K562 (cell line): ENCODE results near the gene MCRS1. TPM values are rescaled to one million over a fixed set of nuclear protein-coding genes. Genes with fewer than 3 reads are reported as not detected.

Experiments used
- ATF3 ChIP-seq, 2 experiments: fragments of 450-650 bp in 1 of 2; sonication (generic) in 1 of 2; formaldehyde crosslinking in 1 of 2; IDR thresholded peaks in 1 of 2; conservative IDR thresholded peaks in 1 of 2; 2 replicates each; pipeline versions ENCODE4 v1.6.1 to v1.8.1; 2016 to 2023; ENCODE audit warnings: mild to moderate bottlenecking in 2 of 2, moderate library complexity in 2 of 2, inconsistent platforms in 1 of 2, missing genetic modification reagents in 1 of 2
- CHD1 ChIP-seq: fragments of 200-600 bp; sonication (generic); IDR thresholded peaks from one replicate; pipeline ENCODE4 v1.6.1; 2012; ENCODE audit warnings: mild to moderate bottlenecking, moderate library complexity, low read length, inconsistent platforms
- JUN ChIP-seq, 2 experiments: sonication (generic) in 1 of 2; formaldehyde crosslinking in 1 of 2; IDR thresholded peaks; 2 replicates each; pipeline versions ENCODE4 v1.6.1 to v1.8.0; 2012 to 2022; ENCODE audit warnings: borderline replicate concordance in 2 of 2, mild to moderate bottlenecking in 2 of 2, improper control_type of control experiment in 1 of 2, low read depth in 1 of 2, low read length in 1 of 2, missing genetic modification reagents in 1 of 2
- KLF6 ChIP-seq: fragments of 250-450 bp; sonication (Bioruptor Pico); IDR thresholded peaks from 2 replicates; pipeline ENCODE4 v1.4.0; 2020; ENCODE audit warnings: mild to moderate bottlenecking, moderate library complexity, borderline replicate concordance
- MECOM ChIP-seq: fragments of 250-450 bp; sonication (Bioruptor Pico); IDR thresholded peaks from 2 replicates; pipeline ENCODE4 v1.8.0; 2022; ENCODE audit warnings: inconsistent platforms
- MED1 ChIP-seq: sonication (generic); formaldehyde crosslinking; IDR thresholded peaks from 2 replicates; pipeline ENCODE4 v1.8.1; 2023; ENCODE audit warnings: missing genetic modification reagents, borderline replicate concordance
- XRCC3 ChIP-seq: fragments of 450-650 bp; IDR thresholded peaks from 2 replicates; pipeline ENCODE4 v1.6.1; 2017; ENCODE audit warnings: mild to moderate bottlenecking, moderate library complexity
- ZNF133 ChIP-seq: fragments of 250-450 bp; sonication (Bioruptor Pico); IDR thresholded peaks from 2 replicates; pipeline ENCODE4 v1.4.0; 2020; ENCODE audit warnings: mild to moderate bottlenecking
- ZNF140 ChIP-seq: fragments of 250-450 bp; sonication (Bioruptor Pico); IDR thresholded peaks from 2 replicates; pipeline ENCODE4 v1.8.0; 2021; ENCODE audit warnings: moderate library complexity, mild to moderate bottlenecking, inconsistent platforms
- ZNF232 ChIP-seq: sonication (generic); formaldehyde crosslinking; IDR thresholded peaks from 2 replicates; pipeline ENCODE4 v1.8.0; 2022; ENCODE audit warnings: mild to moderate bottlenecking, missing genetic modification reagents
- ZNF24 ChIP-seq: fragments of 450-650 bp; IDR thresholded peaks from 2 replicates; pipeline ENCODE4 v1.6.1; 2016
- polyA plus RNA-seq, 8 experiments: library from polyadenylated mRNA; depleted of rRNA in 4 of 8; stranded (reverse) in 5 of 8; unstranded in 3 of 8; fragments of >200 nt; fragmentation: Nextera tagmentation in 2 of 8; fragmentation: Illumina TruSeq in 1 of 8; extraction: Ambion mirVana in 2 of 8; extraction: Trizol in 1 of 8; gene quantifications; 2 replicates each; pipeline versions ENCODE4 v1.2.1 to v1.2.3, GENCODE V29; 2011 to 2014; ENCODE audit warnings: inconsistent platforms in 1 of 8, missing spikeins in 1 of 8
- total RNA-seq, 7 experiments: library from RNA; depleted of rRNA in 6 of 7; stranded (reverse); fragments of >200 nt in 6 of 7; fragmentation: Illumina TruSeq in 2 of 7; extraction: Trizol in 2 of 7; gene quantifications; 2 replicates each; pipeline versions ENCODE4 v1.2.1 to v1.2.3, GENCODE V29; 2011 to 2021; ENCODE audit warnings: low replicate concordance in 1 of 7
- TF ChIP-seq, protein P1 (sequence below), 2 experiments: IDR thresholded peaks in 1 of 2; conservative IDR thresholded peaks in 1 of 2; 2 replicates each; pipeline ENCODE4 v1.6.1; 2016; ENCODE audit warnings: low read depth in 2 of 2, mild to moderate bottlenecking in 1 of 2, missing compliant biosample characterization in 1 of 2, missing genetic modification characterization in 1 of 2, moderate library complexity in 1 of 2
- TF ChIP-seq, protein P2 (sequence below): fragments of 250-450 bp; sonication (Bioruptor Pico); IDR thresholded peaks from 2 replicates; pipeline ENCODE4 v1.5.0; 2021; ENCODE audit warnings: mild to moderate bottlenecking, moderate library complexity
- TF ChIP-seq, protein P3 (sequence below): sonication (generic); formaldehyde crosslinking; IDR thresholded peaks from 2 replicates; pipeline ENCODE4 v1.8.0; 2022; ENCODE audit warnings: missing genetic modification reagents, mild to moderate bottlenecking, borderline replicate concordance

The MCRS1 gene
- total and polyA plus RNA-seq, 9 of the 15 experiments (the other 6 are each of a cell fraction or from before 2014, with no cell fraction given) = 50.0 to 100 (median 73.2) TPM

- TF ChIP-seq CHD1 (no peak), ZNF24 (no peak), ZNF232 (CRISPR knock-in tag) (no peak), KLF6 (0 out of 2 replicates have a peak, but pooled peaks have one; percentile 40), JUN (IDR thresholded peaks at IDR 0.05; ENCODE audit: borderline replicate concordance, low read depth, low read length) (no peak; the same call in 1 of the 2 replicates), JUN (CRISPR knock-in tag; IDR thresholded peaks at IDR 0.05; ENCODE audit: borderline replicate concordance) (peak; percentile 73; the same call in 1 of the 2 replicates), MECOM (CRISPR knock-in tag) (no peak), ZNF133 (CRISPR knock-in tag) (no peak), MED1 (no peak), XRCC3 (no peak), ZNF140 (CRISPR knock-in tag) (no peak), ATF3 (IDR thresholded peaks at IDR 0.05) (no peak), ATF3 (CRISPR knock-in tag; conservative IDR thresholded peaks at IDR 0.05) (no peak; the same call in 1 of the 2 replicates)
- TF ChIP-seq, protein P1, sequence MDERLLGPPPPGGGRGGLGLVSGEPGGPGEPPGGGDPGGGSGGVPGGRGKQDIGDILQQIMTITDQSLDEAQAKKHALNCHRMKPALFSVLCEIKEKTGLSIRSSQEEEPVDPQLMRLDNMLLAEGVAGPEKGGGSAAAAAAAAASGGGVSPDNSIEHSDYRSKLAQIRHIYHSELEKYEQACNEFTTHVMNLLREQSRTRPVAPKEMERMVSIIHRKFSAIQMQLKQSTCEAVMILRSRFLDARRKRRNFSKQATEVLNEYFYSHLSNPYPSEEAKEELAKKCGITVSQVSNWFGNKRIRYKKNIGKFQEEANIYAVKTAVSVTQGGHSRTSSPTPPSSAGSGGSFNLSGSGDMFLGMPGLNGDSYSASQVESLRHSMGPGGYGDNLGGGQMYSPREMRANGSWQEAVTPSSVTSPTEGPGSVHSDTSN (CRISPR knock-in tag; IDR thresholded peaks at IDR 0.05; ENCODE audit: low read depth) = no peak
- TF ChIP-seq, protein P1 (tag; conservative IDR thresholded peaks at IDR 0.05; ENCODE audit: low read depth) = no peak
- TF ChIP-seq, protein P2, sequence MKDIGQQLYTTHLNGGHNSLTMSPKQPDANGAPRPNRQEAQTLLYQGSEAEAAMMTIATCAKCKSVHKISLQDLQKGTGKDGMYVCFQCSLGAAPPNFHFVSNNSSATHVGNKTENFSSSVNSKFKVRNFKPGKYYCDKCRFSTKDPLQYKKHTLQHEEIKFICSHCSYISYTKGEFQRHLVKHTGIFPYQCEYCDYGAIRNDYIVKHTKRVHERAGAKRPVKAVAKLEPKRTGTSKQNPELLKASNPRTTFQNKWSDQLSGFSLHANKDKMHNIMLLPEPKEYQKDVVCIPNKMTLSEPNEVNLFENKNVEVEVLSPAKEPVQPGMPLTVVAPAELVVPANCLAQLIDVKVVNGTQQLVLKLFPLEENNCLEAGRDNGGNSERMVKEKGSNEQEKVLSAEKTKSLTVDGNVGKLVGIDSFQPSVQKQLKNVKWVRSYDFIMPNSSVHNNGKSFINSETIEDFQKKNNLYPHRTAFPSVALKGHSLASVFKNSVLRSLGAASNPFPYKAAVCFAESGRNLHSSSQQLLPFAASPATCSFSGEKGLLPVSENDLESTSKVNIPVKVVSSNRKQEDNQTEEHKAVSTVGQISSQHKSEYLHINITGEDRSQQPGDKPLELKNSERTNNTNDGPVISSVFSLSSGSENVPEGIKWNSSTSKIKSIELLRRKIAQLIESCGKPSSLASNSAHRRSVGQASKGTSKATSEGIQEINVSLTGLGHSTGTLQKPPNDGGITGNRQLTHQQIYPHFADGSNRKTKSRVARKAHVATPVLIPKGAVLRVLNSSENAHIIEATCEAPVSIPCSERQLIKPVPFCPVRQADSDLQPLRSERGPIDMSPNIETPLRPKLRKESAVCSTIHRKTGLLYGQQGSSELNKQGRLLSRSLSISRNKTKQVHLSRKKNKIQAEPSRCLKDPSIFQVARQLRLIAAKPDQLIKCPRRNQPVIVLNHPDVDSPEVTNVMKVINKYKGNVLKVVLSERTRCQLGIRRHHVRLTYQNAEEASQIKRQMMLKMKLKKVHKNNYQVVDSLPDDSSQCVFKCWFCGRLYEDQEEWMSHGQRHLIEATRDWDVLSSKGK (CRISPR knock-in tag) = no peak
- TF ChIP-seq, protein P3, sequence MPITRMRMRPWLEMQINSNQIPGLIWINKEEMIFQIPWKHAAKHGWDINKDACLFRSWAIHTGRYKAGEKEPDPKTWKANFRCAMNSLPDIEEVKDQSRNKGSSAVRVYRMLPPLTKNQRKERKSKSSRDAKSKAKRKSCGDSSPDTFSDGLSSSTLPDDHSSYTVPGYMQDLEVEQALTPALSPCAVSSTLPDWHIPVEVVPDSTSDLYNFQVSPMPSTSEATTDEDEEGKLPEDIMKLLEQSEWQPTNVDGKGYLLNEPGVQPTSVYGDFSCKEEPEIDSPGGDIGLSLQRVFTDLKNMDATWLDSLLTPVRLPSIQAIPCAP (CRISPR knock-in tag) = no peak
Observed at GRCh38 chr12:49567611-49568441, at the start of gene MCRS1 (continued).
